Suprapubic skin (tissue), 4 donors: ENCODE results near the gene PTTG1IP. TPM values are rescaled to one million over a fixed set of nuclear protein-coding genes. Genes with fewer than 3 reads are reported as not detected.
A peak's percentile ranks its signal among the peaks of the same experiment; 100 is the strongest.

Experiments used
- DNase-seq, 2 donors: peaks; one replicate each; pipeline ENCODE4 v3.0.0-alpha.2; 2019; ENCODE audit warnings: low spot score in 2 of 2
- H3K27ac ChIP-seq: fragments of 200-600 bp; sonication (generic); one replicate; pipeline ENCODE4 v1.5.1; 2019
- H3K27me3 ChIP-seq: fragments of 200-600 bp; sonication (generic); one replicate; pipeline ENCODE4 v1.5.1; 2019
- H3K36me3 ChIP-seq: fragments of 200-600 bp; sonication (generic); one replicate; pipeline ENCODE4 v1.5.1; 2019
- H3K4me1 ChIP-seq: fragments of 200-600 bp; sonication (generic); one replicate; pipeline ENCODE4 v1.5.1; 2019
- H3K4me3 ChIP-seq: fragments of 200-600 bp; sonication (generic); one replicate; pipeline ENCODE4 v1.5.1; 2019; ENCODE audit warnings: mild to moderate bottlenecking
- H3K9me3 ChIP-seq: fragments of 200-600 bp; sonication (generic); one replicate; pipeline ENCODE4 v1.5.1; 2019
- EP300 ChIP-seq: sonication (generic); formaldehyde crosslinking; IDR thresholded peaks from one replicate; pipeline ENCODE4 v1.6.1; 2017; ENCODE audit warnings: antibody characterized with exemption
- POLR2A ChIP-seq, 2 donors: fragments of 450-650 bp; IDR thresholded peaks; one replicate each; pipeline ENCODE4 v1.6.1; 2017; ENCODE audit warnings: antibody characterized with exemption in 2 of 2, mild to moderate bottlenecking in 2 of 2, moderate library complexity in 2 of 2
- POLR2AphosphoS5 ChIP-seq, 3 donors: sonication (generic); formaldehyde crosslinking; IDR thresholded peaks; one replicate each; pipeline ENCODE4 v1.6.1; 2017; ENCODE audit warnings: antibody characterized with exemption in 3 of 3
- WGBS: methylation state at CpG from one replicate; pipeline ENCODE4 v1.1.5; 2018; 5-methylcytosine and 5-hydroxymethylcytosine counted together
- total RNA-seq, 4 donors: library from RNA; depleted of rRNA; stranded (reverse); fragments of >200 nt; gene quantifications; one replicate each; pipeline ENCODE4 v1.1.0, GENCODE V29; 2016
- TF ChIP-seq, protein P1 (sequence below), 2 donors: fragments of 200-600 bp in 1 of 2; fragments of 450-650 bp in 1 of 2; sonication (generic) in 1 of 2; IDR thresholded peaks; one replicate each; pipeline ENCODE4 v1.5.1; 2016 to 2019; ENCODE audit warnings: antibody characterized with exemption in 2 of 2, mild to moderate bottlenecking in 1 of 2, moderate library complexity in 1 of 2

Gene PTTG1IP
- total RNA-seq, 4 donors from 2014 or later: 114 to 172 (median 143) TPM

DNA sequence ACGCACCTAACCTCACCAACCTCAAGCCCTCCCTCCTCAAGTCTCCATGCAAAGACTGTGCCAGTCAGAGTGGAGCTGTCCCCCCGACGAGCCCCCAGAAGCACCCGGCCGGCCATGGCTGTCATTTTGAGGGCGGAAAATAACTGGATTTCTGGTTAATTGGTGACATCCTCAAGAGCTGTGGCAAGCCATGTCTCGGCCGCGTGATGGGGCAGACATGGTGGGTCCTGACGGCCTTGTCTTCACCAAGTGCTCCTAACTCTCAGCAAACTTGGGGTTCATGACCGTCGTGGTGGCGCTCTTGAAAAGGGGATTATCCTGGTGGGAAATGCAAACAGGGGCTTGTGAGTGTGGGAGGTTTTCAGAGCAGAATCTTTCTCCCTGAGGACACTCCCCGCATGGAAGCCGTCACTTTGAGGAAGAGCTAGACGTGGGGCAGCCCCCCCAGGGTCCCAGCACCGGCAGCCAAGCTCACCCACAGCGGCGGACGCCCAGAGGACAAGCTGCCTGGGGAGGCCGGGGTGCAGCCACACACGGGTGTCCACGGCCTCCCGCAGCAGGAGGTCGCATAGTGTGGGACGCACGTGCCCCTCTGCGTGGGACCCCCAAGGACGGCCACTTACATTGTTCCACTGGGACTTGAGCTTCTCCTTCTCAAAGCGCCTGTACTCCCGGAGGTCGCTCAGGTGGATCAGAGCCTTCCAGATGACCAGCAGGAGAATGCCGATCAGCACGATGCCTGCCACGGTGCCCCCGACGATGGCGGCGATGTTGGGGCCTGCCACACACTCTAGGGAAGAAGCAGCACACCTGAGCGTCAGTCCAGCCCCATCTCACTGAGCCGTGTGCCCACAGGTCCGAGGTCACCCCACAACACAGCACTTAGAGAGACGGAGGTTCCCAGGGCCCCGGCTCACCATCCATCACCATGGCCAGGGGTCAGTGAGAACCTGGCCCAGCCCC is 12.9 kb upstream of the PTTG1IP start:
- Histone ChIP-seq H3K27ac (no peak overlapping the region), H3K9me3 (no peaks in the 10 kb centered on the region), H3K27me3 (peaks cover 11% of the 10 kb centered on the region), H3K36me3 (no peaks in the 10 kb centered on the region), H3K4me3 (no peak overlapping the region), H3K4me1 (peaks cover 26% of the 10 kb centered on the region)
- DNase-seq: no peak
- TF ChIP-seq EP300: no peak
- TF ChIP-seq POLR2A (IDR thresholded peaks at IDR 0.05): no peak
- no peak for TF ChIP-seq POLR2AphosphoS5 (IDR thresholded peaks at IDR 0.05)
- TF ChIP-seq, protein P1, sequence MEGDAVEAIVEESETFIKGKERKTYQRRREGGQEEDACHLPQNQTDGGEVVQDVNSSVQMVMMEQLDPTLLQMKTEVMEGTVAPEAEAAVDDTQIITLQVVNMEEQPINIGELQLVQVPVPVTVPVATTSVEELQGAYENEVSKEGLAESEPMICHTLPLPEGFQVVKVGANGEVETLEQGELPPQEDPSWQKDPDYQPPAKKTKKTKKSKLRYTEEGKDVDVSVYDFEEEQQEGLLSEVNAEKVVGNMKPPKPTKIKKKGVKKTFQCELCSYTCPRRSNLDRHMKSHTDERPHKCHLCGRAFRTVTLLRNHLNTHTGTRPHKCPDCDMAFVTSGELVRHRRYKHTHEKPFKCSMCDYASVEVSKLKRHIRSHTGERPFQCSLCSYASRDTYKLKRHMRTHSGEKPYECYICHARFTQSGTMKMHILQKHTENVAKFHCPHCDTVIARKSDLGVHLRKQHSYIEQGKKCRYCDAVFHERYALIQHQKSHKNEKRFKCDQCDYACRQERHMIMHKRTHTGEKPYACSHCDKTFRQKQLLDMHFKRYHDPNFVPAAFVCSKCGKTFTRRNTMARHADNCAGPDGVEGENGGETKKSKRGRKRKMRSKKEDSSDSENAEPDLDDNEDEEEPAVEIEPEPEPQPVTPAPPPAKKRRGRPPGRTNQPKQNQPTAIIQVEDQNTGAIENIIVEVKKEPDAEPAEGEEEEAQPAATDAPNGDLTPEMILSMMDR (IDR thresholded peaks at IDR 0.05): no peak
- 82% methylated on average over 11 of the region's 44 CpGs for WGBS

DNA sequence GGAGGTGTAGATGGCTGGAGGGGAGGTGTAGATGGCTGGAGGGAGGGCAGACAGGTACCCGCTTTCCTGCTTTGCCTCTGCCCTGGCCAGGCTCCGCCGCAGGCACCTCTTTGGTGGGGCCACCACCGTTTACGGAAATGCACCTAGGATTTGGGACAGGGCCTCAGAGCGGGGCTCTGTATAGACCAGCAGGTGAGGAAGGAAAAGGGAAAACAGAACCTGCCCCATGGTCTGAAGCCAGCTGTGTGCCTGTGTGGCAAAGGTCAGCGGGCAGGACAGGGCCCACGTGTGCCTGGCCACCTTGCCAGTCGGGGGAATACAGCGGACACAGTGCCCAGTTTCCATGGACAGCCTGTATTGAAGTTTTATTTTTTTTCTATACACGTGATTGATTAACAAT is 12.1 kb upstream of the PTTG1IP start:
- 80% methylated on average over 11 of the region's 11 CpGs for WGBS
- Histone ChIP-seq H3K9me3 (no peaks in the 10 kb centered on the region), H3K4me3 (no peak overlapping the region), H3K36me3 (no peaks in the 10 kb centered on the region), H3K27ac (no peak overlapping the region), H3K27me3 (peaks cover 11% of the 10 kb centered on the region), H3K4me1 (peaks cover 25% of the 10 kb centered on the region)
- no peak for DNase-seq
- TF ChIP-seq POLR2AphosphoS5 (IDR thresholded peaks at IDR 0.05) (no peak), POLR2A (IDR thresholded peaks at IDR 0.05) (no peak), EP300 (no peak)
- TF ChIP-seq, protein P1 (IDR thresholded peaks at IDR 0.05): no peak

DNA sequence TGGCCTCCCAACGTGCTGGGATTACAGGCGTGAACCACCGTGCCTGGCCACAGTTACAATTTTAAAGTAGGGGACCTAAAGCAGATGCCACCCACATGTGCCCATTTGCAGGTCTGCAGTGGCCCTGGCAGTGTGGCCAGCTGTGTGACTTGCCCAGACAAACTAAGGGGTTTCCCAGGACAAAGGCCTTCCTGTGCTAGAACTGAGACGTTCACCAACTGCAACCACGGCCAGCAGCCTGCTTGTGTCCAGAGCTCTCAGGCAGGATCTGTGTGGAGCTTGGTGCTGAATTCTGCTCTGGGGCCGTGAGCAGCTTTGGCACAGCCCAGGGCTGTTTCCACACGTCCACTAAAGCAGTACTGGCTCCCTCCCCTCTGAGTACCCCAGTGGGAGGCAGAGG is 10.6 kb upstream of the PTTG1IP start:
- Histone ChIP-seq H3K4me3 (no peak overlapping the region), H3K27me3 (peaks cover 3% of the 10 kb centered on the region), H3K4me1 (peaks cover 17% of the 10 kb centered on the region), H3K9me3 (no peaks in the 10 kb centered on the region), H3K36me3 (no peaks in the 10 kb centered on the region), H3K27ac (no peak overlapping the region)
- WGBS: 98% methylated on average over 5 of the region's 7 CpGs
- TF ChIP-seq POLR2AphosphoS5 (IDR thresholded peaks at IDR 0.05) (no peak), POLR2A (IDR thresholded peaks at IDR 0.05) (no peak), EP300 (no peak)
- TF ChIP-seq, protein P1 (IDR thresholded peaks at IDR 0.05): no peak
- DNase-seq: no peak

DNA sequence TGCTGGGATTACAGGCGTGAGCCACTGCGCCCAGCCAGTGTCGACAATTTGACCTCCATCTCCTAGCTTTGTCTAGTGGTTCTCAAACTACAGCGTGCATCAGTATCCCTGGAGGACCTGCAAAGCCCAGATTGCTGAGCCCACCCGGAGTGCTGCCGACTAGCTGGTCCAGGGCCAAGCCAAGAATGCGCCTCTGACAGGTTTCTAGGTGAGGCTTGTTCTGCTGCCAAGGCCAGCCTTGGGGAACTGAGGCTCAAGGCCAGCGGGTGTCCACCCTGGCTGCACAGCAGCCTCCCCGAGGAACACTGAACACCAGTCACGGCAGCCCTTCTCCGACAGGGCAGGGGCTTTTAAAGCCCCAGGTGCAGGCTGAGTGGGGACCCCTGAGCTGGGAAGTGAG is 9.8 kb upstream of the PTTG1IP start:
- WGBS: 94% methylated on average over 5 of the region's 11 CpGs
- Histone ChIP-seq H3K4me1 (peaks cover 20% of the 10 kb centered on the region), H3K36me3 (no peaks in the 10 kb centered on the region), H3K9me3 (no peaks in the 10 kb centered on the region), H3K27me3 (no peaks in the 10 kb centered on the region), H3K4me3 (no peak overlapping the region), H3K27ac (no peak overlapping the region)
- DNase-seq: no peak
- TF ChIP-seq POLR2AphosphoS5 (IDR thresholded peaks at IDR 0.05) (no peak), POLR2A (IDR thresholded peaks at IDR 0.05) (no peak), EP300 (no peak)
- TF ChIP-seq, protein P1 (IDR thresholded peaks at IDR 0.05): no peak

DNA sequence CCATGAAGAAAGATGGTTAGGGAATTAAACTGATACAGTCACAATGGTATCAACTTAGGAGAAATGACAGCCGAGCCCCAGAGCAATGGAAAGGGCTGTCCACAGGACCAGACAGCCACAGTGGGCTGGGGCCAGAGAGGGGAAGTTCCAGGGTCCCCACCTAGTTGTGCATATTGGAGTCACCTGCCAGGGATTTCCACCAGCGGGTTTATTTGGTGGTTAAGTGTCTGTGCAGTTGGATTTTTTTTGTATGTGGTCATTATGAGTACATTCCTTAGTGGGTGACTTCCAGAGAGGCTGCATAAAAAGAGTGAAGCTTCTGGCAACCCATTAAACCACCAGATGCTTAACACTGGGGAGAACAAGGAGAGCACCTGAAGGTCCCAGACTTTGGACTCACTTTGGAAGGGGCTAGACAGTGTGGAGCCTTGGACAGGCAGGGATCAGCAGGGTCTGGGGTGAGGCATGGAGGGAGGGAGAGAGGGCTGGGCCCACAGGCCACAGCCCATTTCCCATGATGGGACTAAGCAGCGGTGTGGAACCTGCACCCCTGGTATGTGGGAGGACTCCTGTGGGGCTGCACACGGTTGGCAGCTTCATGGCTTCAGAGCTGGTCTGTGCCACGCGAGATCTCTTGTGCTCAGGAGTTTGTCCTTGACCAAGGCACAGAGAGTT is 7.8 kb upstream of the PTTG1IP start:
- WGBS: 59% methylated on average over 6 of the region's 6 CpGs
- no peak for DNase-seq

More for the DNA sequence above, 7.8 kb upstream of the PTTG1IP start:
- H3K27me3 ChIP-seq: no peaks in the 10 kb centered on the region
- no peaks in the 10 kb centered on the region for H3K36me3 ChIP-seq
- no peaks in the 10 kb centered on the region for H3K9me3 ChIP-seq
- H3K4me1 ChIP-seq: peaks cover 20% of the 10 kb centered on the region
- TF ChIP-seq EP300: no peak
- no peak for TF ChIP-seq POLR2AphosphoS5 (IDR thresholded peaks at IDR 0.05)
- TF ChIP-seq, protein P1 (IDR thresholded peaks at IDR 0.05): no peak
- no peak for TF ChIP-seq POLR2A (IDR thresholded peaks at IDR 0.05)
- H3K27ac ChIP-seq: peak overlapping the region; percentile 22
- no peak overlapping the region for H3K4me3 ChIP-seq
